Fibroblast of skin of scalp (primary cell): ENCODE results near the gene RGP1.

ENCODE experiments used
- DNase-seq: peaks from one replicate; pipeline ENCODE4 v3.0.0-alpha.2; 2013

The RGP1 gene

DNA sequence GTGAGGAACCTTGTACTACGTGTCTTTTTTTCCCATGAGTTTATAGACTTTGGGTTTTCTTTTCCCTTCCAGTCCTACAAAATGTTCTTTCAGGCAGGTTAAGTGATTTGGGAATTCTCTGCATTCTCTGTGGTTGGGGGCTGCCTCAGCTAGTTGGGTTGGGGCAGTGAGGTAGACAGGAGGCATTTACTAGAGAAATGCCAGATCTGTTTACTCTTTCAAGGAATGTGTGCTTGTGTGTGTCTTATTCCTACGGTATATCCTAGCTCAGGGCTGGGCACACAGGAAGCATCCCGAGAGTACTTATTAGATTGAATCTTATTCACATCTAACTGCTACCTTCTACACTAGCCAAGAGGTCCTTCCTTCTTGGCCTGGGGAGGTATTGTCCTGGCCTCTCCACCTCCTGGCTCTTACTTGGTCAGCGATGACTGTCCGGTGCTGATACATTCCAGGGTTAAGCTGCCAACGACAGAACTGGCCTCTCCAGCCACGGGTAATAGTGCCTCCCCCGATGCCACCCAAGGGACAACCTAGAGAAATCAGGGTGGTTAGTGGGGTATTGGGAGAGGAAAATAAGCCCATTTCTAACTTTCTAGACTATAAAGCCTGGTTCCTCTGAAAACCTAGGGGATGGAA is 5.1 kb upstream of the RGP1 start:
- no peak for DNase-seq

DNA sequence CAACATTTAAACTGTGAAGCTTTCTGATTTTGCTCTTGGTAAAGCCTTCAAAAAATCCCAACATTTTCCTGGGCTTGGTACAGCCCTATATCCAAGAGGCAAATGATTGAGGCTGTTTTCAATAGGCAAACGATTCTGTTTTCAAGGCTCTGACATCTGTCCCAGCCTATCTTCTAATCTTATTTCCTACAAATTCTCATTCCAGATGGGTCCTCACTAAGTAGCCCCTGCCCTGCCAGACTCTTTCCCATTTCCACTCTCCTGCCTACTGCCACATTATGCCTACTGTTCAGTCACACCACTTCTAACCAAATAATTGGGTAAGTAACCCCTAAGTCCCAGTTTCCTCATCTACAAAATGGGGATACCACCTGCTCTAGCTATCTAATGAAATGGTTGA is 3.5 kb upstream of the RGP1 start:
- no peak for DNase-seq

DNA sequence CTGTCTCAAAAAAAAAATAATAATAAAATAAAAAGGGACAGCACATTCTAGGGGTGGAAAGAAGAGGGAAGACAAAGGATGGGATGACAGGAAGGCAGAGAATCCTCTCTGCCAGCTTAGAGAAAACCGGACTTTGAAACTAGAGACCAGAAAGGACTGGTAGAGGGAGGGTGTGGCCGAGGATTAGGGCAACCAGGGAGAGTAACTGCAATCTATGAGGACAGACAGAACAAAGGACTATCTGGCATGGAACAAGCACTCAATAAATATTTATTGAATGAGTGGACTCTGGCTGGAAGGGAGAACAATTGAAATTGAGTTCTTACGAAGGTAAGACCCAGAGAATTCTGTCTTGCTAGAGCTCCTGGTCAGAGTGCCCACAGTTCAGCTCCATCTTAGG is 2.5 kb upstream of the RGP1 start:
- DNase-seq: no peak

DNA sequence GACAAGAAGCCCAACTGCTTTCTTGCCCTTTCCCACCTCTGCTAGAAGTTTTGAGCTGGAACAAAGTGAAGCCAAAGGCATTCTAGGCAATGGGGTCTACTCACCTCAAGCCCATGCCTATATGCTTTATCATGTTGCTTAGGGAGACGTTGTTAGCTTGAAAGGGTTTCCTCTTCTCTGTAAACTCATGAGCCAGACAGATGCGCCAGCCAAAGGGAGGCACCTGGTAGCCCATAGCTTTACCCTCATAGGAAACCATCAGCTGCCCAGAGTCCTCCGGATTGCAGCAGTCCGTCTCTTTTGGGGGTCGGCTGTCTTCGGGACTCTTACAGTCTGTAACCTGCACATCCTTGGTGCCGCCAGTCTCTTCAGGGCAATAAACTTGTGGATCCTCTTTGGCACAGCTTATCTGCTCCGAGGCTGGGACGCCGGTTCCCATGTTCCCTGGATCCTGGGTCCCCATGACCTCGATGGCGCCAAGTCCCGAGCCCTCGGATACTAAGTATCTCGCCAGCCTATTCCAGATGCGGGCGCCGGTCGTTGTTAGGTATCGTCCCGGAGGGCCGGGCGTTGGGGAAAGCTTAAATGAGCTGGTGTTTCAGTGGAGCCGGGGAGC is 737 bp upstream of the RGP1 start:
- DNase-seq: no peak

DNA sequence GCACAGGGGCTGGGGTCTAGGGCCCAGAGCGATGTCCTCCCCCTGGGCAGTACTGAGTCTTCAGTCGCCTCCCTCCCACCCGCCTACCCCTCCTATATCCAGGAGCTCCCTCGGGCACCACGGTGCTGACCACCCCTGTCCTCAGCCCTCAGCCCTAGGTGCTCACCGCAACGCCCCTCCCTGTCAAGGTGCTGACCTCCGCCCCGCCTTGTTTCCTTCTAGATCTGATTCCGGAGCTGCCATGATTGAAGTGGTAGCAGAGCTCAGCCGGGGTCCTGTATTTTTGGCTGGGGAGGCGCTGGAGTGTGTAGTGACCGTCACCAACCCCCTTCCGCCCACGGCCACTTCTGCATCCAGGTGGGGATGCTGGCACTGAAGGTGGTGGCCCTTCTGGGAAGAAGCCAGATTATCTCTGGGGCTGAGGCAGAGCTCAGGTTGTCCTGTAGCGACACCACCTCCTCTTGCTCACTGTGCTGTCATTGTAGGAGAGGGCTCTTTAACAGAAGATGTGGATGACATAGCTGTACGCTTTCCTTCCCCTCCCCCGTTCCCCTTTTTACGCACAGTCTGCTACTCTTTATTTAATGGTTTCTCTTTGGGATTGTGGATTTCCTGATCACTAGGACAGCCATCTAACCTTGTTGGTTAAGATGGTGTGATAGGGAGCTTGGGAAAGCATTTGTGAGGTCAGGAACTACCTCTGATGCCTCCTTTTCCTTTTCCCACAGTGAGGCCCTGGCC is 598 bp downstream of the RGP1 start:
- no peak for DNase-seq

DNA sequence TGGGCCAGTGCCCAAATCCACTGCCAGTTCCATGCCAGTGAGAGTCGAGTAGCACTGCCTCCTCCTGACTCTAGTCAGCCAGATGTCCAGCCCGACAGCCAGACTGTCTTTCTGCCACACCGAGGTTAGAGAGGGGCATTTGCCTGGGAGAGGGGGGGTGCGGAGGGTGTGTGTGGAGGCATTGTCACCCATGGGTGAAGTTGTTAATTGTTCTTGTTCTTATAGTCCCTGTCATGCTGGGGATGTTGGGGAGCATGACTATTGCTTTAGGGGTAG is 1.1 kb downstream of the RGP1 start:
- no peak for DNase-seq

DNA sequence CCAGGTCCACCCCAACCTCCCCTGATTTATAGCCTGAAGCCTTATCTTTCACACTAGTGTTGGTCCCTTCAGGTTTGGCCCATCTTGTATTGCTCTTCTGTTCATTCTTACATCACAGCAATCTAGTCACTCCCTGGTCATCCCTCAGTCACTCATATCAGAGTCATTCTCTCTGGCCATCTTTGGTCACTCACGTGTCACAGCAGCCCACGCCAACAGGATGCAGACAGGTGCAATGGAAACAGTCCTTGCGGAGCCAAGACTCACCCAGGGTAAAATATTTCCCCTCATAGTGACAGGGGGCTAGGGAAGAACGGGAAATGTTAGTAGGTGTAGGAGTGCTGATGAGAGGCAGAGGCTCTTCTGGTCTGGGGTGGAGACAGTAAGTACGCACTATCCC is 4.4 kb downstream of the RGP1 start:
- DNase-seq: no peak

DNA sequence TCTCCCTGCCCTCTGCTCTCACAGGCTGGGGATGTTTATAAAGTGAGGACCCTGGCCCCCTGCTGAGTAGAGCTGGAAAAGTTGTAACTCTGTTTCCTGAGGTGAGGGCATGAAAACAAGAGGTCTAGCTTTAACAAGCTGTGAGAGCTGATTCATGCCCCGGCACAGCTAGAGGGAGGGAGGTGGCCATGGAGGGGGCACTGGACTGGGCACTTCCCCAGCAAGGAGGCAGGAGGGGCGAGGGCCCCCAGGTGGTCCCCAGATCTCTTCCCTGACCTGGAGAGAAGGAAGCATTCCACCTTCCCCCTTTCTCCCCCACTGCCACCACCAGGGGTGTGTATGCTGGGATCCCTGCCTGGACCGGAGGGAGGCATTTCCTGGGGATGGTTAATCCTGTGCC is 5.2 kb downstream of the RGP1 start, which contains the start of gene MSMP:
Gene MSMP, minus strand, starts transcription at position 13 of the 400 bp plus-strand sequence. CDS start 147 bp downstream, outside the sequence.
- DNase-seq: no peak

DNA sequence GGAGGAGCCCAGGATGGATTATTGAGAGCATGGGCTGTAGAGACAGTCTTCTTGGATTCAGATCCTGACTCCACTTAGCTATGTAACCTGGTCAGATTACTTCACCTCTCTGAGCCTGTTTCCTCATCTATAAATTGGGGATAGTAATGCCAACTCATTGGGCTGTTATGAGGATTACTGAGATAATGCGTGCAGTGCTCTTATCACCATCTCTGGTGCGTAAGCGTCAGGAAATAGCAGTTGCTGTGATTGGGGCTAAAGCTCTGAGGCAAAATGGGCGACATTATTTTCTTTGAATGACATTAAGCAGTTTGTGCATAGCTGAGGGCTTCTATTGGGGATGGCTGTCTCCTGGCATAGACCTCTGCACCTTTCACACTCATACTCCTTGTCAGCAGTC is 6.0 kb downstream of the RGP1 start:
- DNase-seq: no peak

DNA sequence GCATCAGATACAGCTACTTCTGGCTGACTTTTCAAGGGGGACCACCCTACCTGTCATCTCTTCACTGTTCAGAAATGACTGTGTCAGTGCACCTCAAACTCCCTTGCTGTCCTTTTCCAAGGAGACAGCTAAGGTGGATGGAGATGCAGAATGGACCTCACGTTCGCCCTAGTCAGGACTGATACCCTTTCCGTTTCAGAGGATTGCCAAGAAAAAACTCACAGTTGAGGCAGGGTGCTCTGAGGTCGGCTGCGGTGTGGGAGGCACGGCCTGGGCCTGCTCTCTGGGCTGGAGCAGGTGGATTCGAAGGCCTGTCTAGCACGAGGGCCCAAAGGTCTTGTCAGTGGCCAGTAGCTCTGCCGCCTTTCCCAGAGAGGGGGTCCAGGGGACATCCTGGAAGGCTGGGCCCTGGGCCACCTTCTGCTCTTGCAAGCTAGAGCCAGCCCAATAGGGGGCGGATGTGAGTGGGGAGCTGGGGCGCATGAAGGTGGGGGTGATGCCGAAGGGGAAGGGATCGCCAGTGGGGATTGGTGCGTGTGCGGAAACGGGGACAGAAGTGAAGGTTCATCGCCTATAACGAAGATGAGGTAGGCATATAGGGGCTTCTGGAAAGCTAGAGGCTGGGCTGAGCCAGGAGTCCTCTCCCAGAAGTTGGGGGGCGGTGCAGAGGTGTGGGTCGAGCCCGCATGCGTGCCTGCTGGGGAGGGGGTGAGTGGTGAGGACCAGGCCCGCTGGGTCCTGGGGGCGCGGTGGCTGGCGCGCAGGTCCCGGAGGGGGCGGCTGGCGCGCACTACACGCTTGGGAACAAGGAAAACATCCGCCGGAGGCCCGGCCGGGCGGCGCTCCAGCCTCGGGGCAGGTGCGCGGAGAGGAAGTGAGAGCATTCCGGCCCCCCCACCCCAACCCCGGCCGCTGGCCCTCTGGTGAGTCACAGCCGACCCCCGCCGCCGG is 7.5 kb downstream of the RGP1 start:
- no peak for DNase-seq

DNA sequence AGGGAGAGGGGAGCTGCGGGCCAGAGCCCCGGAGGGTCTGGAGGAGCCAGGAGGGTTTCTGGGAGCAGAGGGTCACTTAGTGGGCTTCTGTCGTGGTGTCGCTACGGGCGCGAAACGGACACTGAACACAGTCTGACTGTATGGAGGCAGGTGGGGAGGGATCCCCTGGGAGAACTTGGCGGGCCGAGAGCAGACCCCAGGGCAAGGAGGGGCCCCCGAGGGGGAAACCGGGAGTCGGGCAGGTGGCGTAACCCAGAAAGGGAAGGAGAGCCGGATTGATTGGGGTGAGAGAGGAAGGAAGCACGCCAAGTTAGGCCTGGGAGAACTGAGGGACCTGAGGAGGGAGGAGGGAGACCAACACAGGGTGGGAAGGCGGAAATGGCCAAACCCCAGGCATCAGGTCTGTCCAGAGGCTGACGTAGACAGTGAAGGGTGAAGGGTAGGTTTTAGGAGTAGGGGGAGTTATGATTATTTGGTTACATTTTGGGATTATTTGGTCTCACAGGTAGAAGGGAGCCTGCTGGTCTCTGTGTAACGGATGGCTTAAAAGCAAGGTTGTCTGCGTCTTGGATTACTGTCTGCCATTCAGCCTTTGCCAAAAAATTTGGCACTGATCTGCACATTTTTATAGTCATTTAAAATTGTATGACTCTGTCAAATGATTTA is 8.3 kb downstream of the RGP1 start:
- no peak for DNase-seq

DNA sequence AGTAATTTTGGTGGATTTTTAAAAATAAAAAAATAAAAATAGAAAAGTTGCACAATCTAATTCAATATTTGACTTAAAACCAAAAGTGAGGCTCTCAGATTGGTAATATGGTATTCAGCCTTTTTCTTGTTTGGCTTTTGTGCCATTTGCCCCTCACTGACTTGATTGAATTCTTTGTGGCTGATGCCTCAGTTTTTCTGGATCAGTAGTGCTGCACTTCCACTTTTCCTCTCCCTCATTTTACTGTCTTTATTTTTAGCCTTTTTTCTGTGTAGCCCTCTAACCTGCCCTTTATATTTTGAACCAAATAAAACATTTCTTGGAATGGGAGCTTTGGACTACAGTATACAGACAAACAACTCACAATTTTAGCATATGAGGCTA is 8.8 kb downstream of the RGP1 start:
- DNase-seq: no peak

DNA sequence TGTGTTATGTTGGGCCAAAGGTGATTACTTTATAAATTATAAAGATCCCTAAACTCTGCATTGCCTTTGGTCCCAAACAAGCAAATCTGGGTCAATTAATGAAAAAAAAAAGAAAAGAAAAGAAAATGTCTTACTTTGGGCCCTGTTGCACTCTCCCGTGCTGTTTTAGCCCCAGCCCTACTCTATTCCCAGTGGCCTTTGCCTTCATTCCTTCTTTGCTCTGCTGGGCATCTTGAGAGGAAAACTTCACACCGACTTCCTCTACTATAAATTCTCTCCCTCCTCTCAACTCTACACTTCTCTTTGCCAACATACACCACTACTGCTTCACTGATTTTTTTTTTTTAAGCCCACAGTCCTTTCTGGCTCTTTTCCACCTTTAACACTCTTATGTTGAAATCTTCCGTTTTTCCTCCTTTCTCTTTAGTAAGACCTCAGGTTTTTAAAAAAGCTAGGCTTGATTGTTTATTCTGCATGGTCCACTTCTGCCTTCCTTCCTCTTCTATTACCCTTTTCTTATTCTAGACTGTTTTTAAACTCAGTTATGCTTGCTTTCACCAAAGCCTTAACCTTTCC is 9.5 kb downstream of the RGP1 start:
- no peak for DNase-seq

DNA sequence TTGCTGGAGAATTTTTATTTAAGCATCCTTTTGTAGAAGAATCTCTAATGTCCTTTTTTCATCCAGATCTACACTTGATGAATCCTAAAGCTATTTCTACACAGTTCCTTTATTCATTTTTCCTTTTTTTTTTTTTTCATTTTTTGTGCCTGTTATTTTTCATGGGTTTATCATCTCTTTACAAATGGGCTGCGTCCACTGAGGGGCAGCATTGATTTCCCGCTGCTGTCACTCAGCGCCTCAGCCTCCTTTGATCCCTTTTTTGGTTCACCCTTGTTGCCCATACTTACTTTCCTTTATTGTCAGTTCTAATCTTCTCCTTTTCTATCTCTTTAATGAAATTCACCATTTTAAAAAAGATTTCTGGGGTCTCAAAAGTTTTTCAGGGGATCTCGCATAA is 10.7 kb downstream of the RGP1 start:
- no peak for DNase-seq

DNA sequence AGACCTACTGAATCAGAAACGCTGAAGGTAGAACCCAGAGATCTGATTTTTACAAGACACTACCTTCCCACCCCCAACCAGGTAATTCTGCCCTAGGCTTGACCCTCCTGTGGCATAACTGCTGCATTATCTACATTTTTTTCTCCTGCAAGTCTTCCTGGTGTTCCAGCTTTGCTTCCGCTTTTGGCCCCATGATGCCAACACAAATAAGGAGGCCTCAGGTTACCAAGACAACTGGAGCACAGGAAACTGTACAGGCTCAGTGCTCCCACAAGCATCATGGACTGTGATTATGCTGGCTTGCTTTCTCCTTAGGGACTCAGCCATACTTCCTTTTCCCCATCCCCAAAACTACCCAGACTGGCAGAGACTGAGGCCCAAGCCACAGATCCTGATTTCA is 11.6 kb downstream of the RGP1 start:
- peak; percentile 48 for DNase-seq

DNA sequence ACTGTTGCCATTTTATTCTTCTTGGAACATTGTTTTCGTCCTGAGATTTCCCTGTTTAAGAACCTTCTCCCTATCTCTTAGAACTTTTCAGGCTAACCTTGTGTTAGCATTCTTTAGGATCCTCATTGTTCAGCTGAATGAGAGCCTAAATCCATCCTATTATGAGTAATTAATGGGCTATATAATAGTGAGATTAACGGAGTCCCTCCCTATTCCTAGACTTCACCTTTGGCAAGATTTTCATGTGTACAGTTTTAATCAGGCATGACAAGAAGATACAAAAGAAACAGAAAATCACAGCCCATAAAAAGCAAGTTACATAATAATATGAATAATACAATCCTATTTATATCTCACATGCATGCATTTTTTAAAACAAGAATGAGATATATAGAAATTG is 14.1 kb downstream of the RGP1 start:
- DNase-seq: no peak

DNA sequence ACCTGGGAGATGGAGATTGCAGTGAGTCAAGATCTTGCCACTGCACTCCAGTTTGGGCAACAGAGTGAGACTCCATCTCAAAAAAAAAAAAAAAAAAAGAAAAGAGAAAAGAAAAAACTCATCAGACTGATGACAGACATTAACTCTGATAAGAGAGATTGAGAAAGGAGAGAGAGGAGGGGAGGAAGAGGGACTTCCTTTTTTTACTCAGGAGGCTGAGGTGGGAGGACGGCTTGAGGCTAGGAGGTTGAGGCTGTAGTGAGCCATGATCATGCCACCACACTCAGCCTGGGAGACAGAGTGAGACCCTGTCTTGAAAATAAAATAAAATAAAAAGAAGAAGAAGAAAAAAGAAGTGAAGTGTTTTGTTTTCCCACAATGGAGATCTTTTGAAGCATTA is 14.7 kb downstream of the RGP1 start:
- DNase-seq: no peak

DNA sequence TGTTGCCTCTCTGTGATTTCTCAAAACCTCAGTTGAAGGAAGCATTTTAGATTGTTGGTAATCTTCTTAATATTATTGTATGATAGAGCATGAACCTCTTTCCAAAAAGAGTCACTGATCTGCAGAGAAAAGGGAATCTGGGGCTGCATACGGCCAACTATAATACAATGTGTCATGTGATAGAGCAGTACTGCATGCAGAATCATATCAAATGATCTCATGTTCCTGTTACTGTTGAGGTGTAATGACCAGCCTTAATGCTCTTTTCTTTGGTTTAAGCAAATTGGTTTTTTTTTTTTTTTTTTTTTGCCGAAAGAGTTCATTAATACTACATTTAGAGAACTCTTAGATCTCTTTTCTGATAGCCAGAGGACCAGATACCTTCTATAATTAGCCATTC is 17.9 kb downstream of the RGP1 start:
- no peak for DNase-seq

DNA sequence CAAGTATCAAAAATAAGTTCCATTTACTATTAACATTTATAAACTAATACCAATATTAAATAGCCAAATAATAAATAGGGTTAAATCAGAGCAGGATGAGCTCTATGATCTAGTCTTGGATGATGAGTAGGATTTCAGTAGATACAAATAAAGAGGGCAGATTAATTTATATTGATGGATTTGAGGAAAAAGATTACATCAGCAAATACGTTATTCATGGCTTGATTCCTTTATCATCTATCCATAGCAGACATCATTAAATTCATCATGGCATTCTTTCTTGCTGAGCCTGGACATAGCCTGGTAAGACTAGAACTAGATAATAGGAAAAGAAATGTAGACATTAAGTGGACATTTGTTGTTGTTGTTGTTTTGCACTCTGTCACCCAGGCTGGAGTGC is 18.4 kb downstream of the RGP1 start:
- DNase-seq: no peak

DNA sequence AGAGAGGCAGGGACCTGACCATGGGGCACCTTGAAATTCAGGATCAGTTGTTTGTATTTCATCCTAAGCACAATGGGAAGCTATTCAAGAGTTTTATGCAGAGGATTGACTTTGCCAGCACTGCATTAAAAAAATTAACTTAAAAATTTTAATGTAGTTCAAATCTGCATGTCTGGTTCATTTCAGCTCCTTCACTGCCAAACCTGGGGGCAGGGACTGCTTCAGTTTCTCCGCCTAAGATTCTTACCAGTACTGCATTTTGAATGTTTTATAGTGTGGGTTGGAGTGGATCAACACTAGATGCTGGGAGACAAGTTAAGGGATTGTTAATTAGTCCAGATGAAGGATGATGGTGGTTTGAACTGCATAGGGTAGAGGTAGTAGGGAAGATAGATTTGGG is 20.7 kb downstream of the RGP1 start:
- no peak for DNase-seq

DNA sequence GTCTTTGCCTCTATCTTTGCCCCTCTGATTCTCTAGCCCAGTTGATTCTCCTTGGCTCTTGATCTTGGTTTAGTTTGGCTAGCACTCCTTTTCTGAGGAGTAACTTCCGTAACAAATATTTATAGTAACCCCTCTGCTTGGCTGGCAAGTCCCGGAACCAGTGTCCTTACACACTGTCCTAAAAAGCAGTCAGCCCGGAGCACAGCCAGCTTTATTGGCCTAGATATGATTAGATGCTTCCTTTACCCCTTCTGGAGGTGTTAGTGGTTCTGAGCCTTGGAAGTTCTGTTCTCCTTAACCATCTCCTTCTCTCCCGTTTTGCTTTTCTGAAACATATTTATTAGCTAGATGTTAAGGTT is 22.0 kb downstream of the RGP1 start:
- no peak for DNase-seq

DNA sequence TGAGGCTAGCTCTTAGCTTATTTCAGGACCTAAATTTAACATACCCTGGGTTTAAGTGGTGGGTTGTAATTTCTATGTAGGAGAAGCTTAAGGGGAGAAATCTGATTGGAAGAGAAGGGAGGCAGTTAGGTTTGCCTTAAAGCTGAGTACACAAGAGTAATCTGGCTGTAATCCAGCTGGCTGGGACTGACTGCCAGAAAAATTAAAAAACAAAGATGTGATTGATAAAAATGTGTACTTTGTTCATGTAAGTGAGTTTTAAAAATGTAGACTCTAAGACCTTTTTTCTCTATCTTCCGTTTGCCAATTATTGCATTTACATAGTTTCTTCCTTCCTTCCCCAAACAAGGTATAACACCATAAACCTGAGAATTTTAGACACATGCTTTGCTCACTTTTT is 22.4 kb downstream of the RGP1 start:
- DNase-seq: no peak
